ENCODE measurements around the gene RAX2. TPM values are rescaled to one million over a fixed set of nuclear protein-coding genes. Genes with fewer than 3 reads are reported as not detected.

Gene RAX2
- total and polyA plus RNA-seq, 10 of the 15 experiments (the other 5 are each of a cell fraction or from before 2014, with no cell fraction given) = not detected

DNA sequence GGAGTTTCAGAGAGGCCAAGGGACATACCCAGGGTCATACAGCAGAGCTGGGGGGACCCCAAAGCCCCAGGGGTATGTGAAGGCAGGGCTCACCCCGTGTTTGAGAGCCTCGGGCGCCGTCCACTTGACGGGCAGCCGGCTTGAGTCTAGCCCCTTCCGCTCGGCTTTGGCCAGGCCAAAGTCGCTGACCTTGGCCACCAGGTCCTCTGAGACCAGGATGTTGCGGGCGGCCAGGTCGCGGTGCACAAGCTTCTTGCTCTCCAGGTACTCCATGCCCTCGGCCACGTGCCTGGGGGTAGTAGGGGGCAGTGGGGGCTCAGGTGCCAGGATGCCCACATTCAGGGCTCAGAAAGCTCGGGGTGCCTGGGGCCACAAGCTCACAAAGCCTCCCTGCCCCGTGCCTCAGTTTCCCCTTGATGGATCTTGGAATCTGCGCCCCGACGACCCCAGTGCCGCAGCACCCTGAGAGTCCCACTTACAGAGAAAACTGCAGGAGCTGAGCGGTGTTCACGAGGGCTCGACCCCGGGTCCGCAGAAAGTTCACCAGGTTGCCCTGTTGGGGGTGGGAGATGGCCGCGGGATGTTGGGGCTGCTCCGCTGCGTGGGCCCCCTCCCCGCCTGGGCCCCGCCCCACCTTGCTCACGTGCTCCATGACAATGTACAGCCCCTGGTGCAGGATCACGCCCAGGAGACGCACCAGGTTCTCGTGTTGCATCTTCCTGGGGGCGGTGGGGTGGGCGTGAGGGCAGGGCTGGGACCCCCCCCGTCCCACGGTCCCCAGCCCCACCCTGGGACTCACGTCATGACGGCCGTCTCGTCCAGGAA is 7.1 kb upstream of the RAX2 start:
- 81% methylated on average over 30 of the region's 44 CpGs for WGBS (ENCODE audit: insufficient coverage, insufficient replicate concordance, low lambda C conversion rate, missing lambda C conversion rate)
- CTCF ChIA-PET = no interaction called here
- Histone ChIP-seq H3K4me3 (no peak overlapping the region), H2AFZ (ENCODE audit: control insufficient read depth, low read depth, low read length) (no peak overlapping the region), H3K36me3 (ENCODE audit: control insufficient read depth in 2 of 2, insufficient read depth in 2 of 2, low read length in 1 of 2) (no peaks in the 10 kb centered on the region; a peak in 1 of 4 replicates), H3K27me3 (replicated peaks in 1 of 2; ENCODE audit: control insufficient read depth in 2 of 2, insufficient read depth in 2 of 2, low read length in 1 of 2) (no peaks in the 10 kb centered on the region), H3K9ac (ENCODE audit: control insufficient read depth, insufficient read depth, low read length) (no peak overlapping the region), H3K27ac (ENCODE audit: control insufficient read depth, insufficient read depth) (no peak overlapping the region), H4K20me1 (ENCODE audit: control insufficient read depth, insufficient read depth) (no peaks in the 10 kb centered on the region), H3K4me2 (ENCODE audit: control insufficient read depth, insufficient read depth) (no peak overlapping the region), H3K79me2 (ENCODE audit: control insufficient read depth, insufficient read depth, low read length) (no peaks in the 10 kb centered on the region), H3K4me1 (ENCODE audit: control insufficient read depth, insufficient read depth, low read length) (no peaks in the 10 kb centered on the region), H3K9me3 (replicated peaks; ENCODE audit: control insufficient read depth, insufficient read depth, low read length) (no peaks in the 10 kb centered on the region; the same call in 2 of the 3 replicates)
- intact Hi-C loops (cut with micrococcal nuclease; ENCODE audit: unreplicated experiment) (no loop called here), in situ Hi-C loops (cut with MboI) (no loop called here)
- DNase-seq (ENCODE audit: low read depth, low spot score) (no peak), FAIRE-seq (no peak), ATAC-seq (no peak)
- TF ChIP-seq, protein P1, sequence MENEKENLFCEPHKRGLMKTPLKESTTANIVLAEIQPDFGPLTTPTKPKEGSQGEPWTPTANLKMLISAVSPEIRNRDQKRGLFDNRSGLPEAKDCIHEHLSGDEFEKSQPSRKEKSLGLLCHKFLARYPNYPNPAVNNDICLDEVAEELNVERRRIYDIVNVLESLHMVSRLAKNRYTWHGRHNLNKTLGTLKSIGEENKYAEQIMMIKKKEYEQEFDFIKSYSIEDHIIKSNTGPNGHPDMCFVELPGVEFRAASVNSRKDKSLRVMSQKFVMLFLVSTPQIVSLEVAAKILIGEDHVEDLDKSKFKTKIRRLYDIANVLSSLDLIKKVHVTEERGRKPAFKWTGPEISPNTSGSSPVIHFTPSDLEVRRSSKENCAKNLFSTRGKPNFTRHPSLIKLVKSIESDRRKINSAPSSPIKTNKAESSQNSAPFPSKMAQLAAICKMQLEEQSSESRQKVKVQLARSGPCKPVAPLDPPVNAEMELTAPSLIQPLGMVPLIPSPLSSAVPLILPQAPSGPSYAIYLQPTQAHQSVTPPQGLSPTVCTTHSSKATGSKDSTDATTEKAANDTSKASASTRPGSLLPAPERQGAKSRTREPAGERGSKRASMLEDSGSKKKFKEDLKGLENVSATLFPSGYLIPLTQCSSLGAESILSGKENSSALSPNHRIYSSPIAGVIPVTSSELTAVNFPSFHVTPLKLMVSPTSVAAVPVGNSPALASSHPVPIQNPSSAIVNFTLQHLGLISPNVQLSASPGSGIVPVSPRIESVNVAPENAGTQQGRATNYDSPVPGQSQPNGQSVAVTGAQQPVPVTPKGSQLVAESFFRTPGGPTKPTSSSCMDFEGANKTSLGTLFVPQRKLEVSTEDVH (IDR thresholded peaks at IDR 0.05; ENCODE audit: low read depth, partially characterized antibody) = no peak
- TF ChIP-seq ZBED1 (IDR thresholded peaks at IDR 0.05; ENCODE audit: borderline replicate concordance) (no peak), SUZ12 (IDR thresholded peaks at IDR 0.05; ENCODE audit: unreplicated experiment) (no peak), SRF (IDR thresholded peaks at IDR 0.05; ENCODE audit: low read depth in 2 of 2, low read length in 2 of 2) (no peak), RFX5 (IDR thresholded peaks at IDR 0.05; ENCODE audit: low read depth, low read length) (no peak)
- RAD21 ChIA-PET (ENCODE audit: unreplicated experiment) = no interaction called here
- SMC1A ChIA-PET (ENCODE audit: uncharacterized antibody, unreplicated experiment) = no interaction called here
- BruUV-seq (replicated peaks) = no TSS peak
- POLR2A ChIA-PET = no interaction called here
